Thyroid gland (tissue), 4 donors: ENCODE data around the gene AHRR. TPM values are rescaled to one million over a fixed set of nuclear protein-coding genes. Genes with fewer than 3 reads are reported as not detected.
"Not testable (repeated sequence)": the region's sequence is repeated elsewhere in the genome, so short reads cannot be mapped to it uniquely, and the experiment has no call there.

Experiments
- DNase-seq, 2 donors: peaks; one replicate each; pipeline ENCODE4 v3.0.0-alpha.2; 2019
- H3K27ac ChIP-seq, 3 donors: fragments of 200-600 bp; sonication (generic); 1 replicate in 2 of 3; 2 replicates in 1 of 3; pipeline ENCODE4 v1.5.1; 2016 to 2019; ENCODE audit warnings: mild to moderate bottlenecking in 1 of 3, moderate library complexity in 1 of 3
- H3K27me3 ChIP-seq: fragments of 200-600 bp; sonication (generic); one replicate; pipeline ENCODE4 v1.5.1; 2019
- H3K36me3 ChIP-seq, 2 donors: fragments of 200-600 bp; sonication (generic); one replicate each; pipeline ENCODE4 v1.5.1; 2016 to 2019
- H3K4me1 ChIP-seq, 2 donors: fragments of 200-600 bp; sonication (generic); one replicate each; pipeline ENCODE4 v1.5.1; 2017 to 2019
- H3K4me3 ChIP-seq, 3 donors: fragments of 200-600 bp; sonication (generic); replicated peaks in 1 of 3; 1 replicate in 2 of 3; 2 replicates in 1 of 3; pipeline ENCODE4 v1.5.1; 2016; ENCODE audit warnings: mild to moderate bottlenecking in 1 of 3
- H3K9me3 ChIP-seq: fragments of 200-600 bp; sonication (generic); one replicate; pipeline ENCODE4 v1.5.1; 2017
- POLR2A ChIP-seq, 2 donors: fragments of 450-650 bp; IDR thresholded peaks; one replicate each; pipeline ENCODE4 v1.6.1; 2017; ENCODE audit warnings: antibody characterized with exemption in 2 of 2, mild to moderate bottlenecking in 2 of 2, moderate library complexity in 1 of 2
- WGBS, 2 donors: methylation state at CpG; one replicate each; pipeline ENCODE4 v1.1.5; 2017; 5-methylcytosine and 5-hydroxymethylcytosine counted together
- intact Hi-C: fragments of 100-400 bp; cut with DNase I; formaldehyde crosslinking; loops from one replicate; pipeline ENCODE4 v1.15.1; 2023
- total RNA-seq, 4 donors: library from RNA; depleted of rRNA; stranded (reverse); fragments of >200 nt; gene quantifications; one replicate each; pipeline ENCODE4 v1.2.3, GENCODE V29; 2016
- TF ChIP-seq, protein P1 (sequence below), 6 experiments: fragments of 200-600 bp in 3 of 6; fragments of 450-650 bp in 3 of 6; sonication (generic) in 3 of 6; IDR thresholded peaks; one replicate each; pipeline ENCODE4 v1.5.1; 2016 to 2019; ENCODE audit warnings: antibody characterized with exemption in 6 of 6, mild to moderate bottlenecking in 2 of 6, inconsistent platforms in 1 of 6, moderate library complexity in 1 of 6

The AHRR gene
- total RNA-seq, 4 donors from 2014 or later, result 0.88 to 2.1 (median 1.3) TPM

DNA sequence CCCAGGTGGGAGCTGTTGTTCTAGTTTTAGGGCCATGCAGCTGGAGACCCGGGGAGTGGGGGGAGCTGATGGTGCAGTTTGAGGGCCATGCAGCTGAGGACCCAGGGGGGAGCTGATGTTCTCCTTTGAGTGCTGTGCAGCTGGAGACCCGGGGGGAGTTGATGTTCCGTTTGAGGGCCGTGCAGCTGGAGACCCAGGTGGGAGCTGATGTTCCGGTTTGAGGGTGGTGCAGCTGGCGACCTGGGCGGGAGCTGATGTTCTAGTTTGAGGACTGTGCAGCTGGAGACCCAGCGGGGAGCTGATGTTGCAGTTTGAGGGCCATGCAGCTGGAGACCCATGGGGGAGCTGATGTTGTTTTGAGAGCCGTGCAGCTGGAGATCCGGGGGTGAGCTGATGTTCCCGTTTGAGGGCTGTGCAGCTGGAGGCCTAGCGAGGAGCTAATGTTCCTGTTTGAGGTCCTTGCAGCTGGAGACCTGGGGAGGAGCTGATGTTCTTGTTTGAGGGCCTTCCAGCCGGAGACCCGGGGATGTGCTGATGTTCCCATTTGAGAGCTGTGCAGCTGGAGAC lies 35.4 kb upstream of the AHRR start:
- H3K4me3 ChIP-seq, result no peak overlapping the region
- no peaks in the 10 kb centered on the region for H3K4me1 ChIP-seq
- WGBS, 2 donors, result 84 to 89% methylated on average over 11 to 12 of the region's 14 CpGs
- no peaks in the 10 kb centered on the region for H3K9me3 ChIP-seq
- intact Hi-C loops, result no loop called here
- no peak overlapping the region for H3K27ac ChIP-seq
- H3K27me3 ChIP-seq, result no peaks in the 10 kb centered on the region
- H3K36me3 ChIP-seq, result peaks cover 3 to 7% of the 10 kb centered on the region in 2 donors
- no peak for DNase-seq
- TF ChIP-seq POLR2A (IDR thresholded peaks at IDR 0.05), result no peak
- TF ChIP-seq, protein P1, sequence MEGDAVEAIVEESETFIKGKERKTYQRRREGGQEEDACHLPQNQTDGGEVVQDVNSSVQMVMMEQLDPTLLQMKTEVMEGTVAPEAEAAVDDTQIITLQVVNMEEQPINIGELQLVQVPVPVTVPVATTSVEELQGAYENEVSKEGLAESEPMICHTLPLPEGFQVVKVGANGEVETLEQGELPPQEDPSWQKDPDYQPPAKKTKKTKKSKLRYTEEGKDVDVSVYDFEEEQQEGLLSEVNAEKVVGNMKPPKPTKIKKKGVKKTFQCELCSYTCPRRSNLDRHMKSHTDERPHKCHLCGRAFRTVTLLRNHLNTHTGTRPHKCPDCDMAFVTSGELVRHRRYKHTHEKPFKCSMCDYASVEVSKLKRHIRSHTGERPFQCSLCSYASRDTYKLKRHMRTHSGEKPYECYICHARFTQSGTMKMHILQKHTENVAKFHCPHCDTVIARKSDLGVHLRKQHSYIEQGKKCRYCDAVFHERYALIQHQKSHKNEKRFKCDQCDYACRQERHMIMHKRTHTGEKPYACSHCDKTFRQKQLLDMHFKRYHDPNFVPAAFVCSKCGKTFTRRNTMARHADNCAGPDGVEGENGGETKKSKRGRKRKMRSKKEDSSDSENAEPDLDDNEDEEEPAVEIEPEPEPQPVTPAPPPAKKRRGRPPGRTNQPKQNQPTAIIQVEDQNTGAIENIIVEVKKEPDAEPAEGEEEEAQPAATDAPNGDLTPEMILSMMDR (IDR thresholded peaks at IDR 0.05), result no peak

DNA sequence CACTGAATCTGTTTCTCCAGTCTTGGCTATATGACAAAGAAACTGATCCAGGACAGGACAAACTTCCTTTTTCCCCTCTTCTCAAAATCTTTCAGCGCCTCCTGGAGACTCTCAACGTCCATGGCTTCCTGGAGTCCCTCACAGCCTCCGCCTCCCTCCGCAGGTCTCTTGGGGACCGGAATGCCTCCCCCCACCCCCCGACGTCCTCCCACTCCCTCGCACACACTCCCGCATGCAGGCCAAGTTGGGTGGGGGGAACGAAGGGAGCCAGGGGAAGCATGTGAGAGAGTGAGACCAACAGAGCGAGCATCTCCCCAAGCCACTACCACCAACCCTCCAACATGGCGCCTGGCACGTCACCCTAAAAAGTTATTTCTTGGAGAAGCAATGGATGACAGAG lies 31.3 kb upstream of the AHRR start:
- WGBS, 2 donors, result 88 to 92% methylated on average over 13 of the region's 13 CpGs
- not testable (repeated sequence) for DNase-seq, H3K9me3 ChIP-seq

DNA sequence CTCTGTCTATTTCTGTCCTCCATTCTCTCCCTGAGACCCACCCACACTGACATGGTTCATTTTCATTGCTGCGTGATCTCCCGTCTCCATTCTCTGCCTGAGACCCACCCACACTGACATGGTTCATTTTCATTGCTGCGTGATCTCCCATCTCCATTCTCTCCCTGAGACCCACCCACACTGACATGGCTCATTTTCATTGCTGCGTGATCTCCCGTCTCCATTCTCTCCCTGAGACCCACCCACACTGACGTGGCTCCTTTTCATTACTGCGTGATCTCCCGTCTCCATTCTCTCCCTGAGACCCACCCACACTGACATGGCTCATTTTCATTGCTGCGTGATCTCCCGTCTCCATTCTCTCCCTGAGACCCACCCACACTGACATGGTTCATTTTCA lies 30.2 kb upstream of the AHRR start:
- not testable (repeated sequence) for H3K4me1 ChIP-seq, DNase-seq

More for the DNA sequence above, 31.3 kb upstream of the AHRR start:
- H3K4me3 ChIP-seq, H3K36me3 ChIP-seq, H3K4me1 ChIP-seq, H3K27ac ChIP-seq, intact Hi-C loops, H3K27me3 ChIP-seq: not testable (repeated sequence)

DNA sequence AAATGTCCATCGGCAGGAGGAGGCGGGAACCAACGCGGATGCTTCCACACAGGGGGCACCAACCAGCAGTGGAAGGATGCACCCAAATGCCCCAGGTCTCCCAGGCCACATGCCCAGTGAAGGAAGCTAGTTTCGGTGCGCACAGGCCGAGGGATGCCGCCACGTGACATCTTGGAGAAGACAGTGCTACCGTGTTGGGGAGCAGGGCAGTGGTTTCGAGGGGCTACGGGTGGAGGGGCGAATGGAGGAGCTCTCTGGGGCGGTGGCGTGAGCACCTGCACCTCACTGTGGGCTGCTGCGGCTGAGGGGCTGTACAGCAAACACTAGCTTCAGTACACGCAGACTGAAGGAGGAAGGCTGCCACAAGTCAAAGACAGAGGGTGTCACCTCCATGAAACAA lies 26.7 kb upstream of the AHRR start:
- H3K9me3 ChIP-seq, DNase-seq, H3K4me3 ChIP-seq, H3K4me1 ChIP-seq, H3K27me3 ChIP-seq, H3K36me3 ChIP-seq, intact Hi-C loops, H3K27ac ChIP-seq: not testable (repeated sequence)
- 96 to 97% methylated on average over 17 of the region's 17 CpGs for WGBS, 2 donors

More for the DNA sequence above, 30.2 kb upstream of the AHRR start:
- H3K27ac ChIP-seq, intact Hi-C loops, H3K4me3 ChIP-seq, H3K9me3 ChIP-seq, H3K27me3 ChIP-seq, H3K36me3 ChIP-seq: not testable (repeated sequence)
- whole genome bisulfite sequencing, 2 donors, result 96% methylated on average over 10 of the region's 10 CpGs

DNA sequence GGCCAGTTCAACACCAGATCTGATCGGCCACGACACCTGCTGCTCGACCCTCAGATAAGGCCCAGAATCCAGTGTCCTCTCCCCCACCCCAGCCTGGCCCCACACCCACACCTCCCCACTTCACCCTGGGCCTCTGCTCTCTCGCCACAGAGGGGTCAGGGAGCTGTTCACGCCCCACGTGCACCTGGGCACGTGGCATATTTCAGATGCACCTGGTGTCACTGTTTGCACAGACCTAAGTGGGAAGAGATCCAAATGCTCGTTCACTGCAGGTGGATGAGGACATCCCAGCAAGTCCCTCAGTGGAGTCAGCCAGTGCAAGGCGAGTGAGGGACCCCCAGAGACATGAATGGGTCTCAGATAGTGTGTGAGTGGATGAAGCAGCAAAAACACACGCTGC lies 25.3 kb upstream of the AHRR start:
- H3K36me3 ChIP-seq, DNase-seq, H3K27me3 ChIP-seq, H3K4me3 ChIP-seq, H3K27ac ChIP-seq, H3K4me1 ChIP-seq, H3K9me3 ChIP-seq, intact Hi-C loops: not testable (repeated sequence)
- 76 to 78% methylated on average over 10 of the region's 10 CpGs for WGBS, 2 donors

DNA sequence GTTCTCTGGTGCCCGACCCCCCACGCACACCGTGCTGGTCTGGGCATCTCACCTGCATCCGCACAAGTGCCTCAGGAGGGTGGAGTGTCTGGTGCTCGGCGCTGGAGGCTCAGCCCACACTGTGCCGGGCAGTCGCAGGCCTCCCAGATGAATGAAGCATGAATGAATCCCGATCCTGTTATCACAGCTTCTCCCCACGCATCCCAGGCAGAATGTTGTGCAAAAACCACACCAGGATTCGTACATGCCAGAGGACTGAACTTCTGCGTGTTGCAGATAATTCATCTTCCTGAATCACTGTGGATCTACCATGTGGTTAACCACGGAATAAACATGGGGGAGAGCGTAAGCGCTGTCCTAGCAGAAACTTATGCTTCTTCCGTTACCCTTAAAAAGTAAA lies 24.6 kb upstream of the AHRR start:
- H3K27ac ChIP-seq, H3K27me3 ChIP-seq, intact Hi-C loops, DNase-seq, H3K36me3 ChIP-seq, H3K4me3 ChIP-seq, H3K9me3 ChIP-seq, H3K4me1 ChIP-seq: not testable (repeated sequence)
- 81 to 91% methylated on average over 10 to 16 of the region's 16 CpGs for WGBS, 2 donors

DNA sequence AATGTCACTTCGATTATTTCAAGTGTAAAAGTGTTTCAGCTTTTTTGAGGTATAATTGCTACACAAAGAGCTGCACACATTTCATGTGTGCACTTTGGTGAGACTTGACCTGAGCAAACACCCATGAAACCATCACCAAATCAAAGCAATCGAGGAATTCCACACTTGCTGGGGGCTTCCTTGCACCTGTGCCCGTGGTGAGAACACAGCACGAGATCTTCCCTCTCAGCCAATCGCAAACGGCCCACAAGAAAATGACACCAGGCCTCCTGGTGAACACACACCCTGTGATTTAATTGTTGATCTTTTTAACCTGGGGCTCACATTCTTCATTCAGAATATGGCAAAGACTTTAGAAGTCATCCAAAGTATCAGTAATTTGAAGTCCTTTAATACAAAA lies 24.1 kb upstream of the AHRR start:
- DNase-seq, H3K27me3 ChIP-seq, H3K27ac ChIP-seq, H3K36me3 ChIP-seq, H3K4me1 ChIP-seq, H3K4me3 ChIP-seq, intact Hi-C loops, H3K9me3 ChIP-seq: not testable (repeated sequence)
- WGBS, 2 donors, result 71 to 84% methylated on average over 6 of the region's 6 CpGs

DNA sequence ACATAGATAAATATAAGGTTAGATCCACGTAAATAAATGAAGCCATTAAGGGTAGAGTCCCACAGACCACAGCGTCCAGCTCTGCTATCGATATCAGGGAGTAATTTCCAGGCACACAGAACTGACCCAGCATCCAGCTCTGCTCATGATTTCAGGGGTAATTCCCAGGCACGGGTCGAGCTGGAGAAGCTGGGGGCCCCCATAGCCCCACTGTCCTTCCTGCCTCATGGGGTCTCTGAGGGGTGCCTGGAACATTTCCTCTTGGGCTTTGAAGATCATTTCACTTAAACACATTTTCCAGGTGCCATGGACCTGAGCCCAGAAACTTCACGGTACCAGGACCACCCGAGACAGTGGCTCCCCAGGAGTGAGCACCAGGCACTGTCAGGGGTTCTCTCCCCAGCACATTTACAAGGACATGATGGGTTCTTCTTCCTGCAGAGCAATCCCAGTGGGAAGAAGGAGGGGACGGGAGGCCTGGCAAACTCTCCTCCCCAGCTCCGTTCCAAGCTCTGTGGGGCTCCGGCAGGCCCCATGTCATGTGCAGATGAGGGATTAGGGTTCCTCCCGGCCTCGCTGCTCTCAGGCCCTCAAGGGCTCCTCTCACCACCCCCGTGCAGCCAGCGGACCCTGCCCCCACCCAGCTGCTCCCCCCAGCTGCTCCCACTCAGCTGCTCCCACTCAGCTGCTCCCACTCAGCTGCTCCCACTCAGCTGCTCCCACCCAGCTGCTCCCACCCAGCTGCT lies 23.4 kb upstream of the AHRR start:
- DNase-seq, H3K27me3 ChIP-seq, H3K9me3 ChIP-seq, intact Hi-C loops, H3K4me3 ChIP-seq, H3K4me1 ChIP-seq, H3K27ac ChIP-seq, H3K36me3 ChIP-seq: not testable (repeated sequence)
- 83 to 84% methylated on average over 6 to 14 of the region's 14 CpGs for WGBS, 2 donors
